HL-60 (cell line): Measurements from ENCODE around the gene KREMEN2.

ENCODE experiments used
- DNase-seq, 2 experiments: peaks; one replicate each; pipeline ENCODE4 v3.0.0-alpha.2; 2010 to 2020; ENCODE audit warnings: low read depth in 1 of 2, low spot score in 1 of 2
- H3K27ac ChIP-seq: fragments of 250-450 bp; sonication (Bioruptor Pico); replicated peaks from 2 replicates; pipeline ENCODE4 v1.5.1; 2020; ENCODE audit warnings: mild to moderate bottlenecking, moderate library complexity
- H3K27me3 ChIP-seq: fragments of 250-450 bp; sonication (Bioruptor Pico); 2 replicates; pipeline ENCODE4 v1.5.1; 2021; ENCODE audit warnings: mild to moderate bottlenecking, moderate library complexity; ENCODE audit not compliant: insufficient read depth, poor library complexity, severe bottlenecking
- H3K4me3 ChIP-seq: replicated peaks from 2 replicates; pipeline ENCODE4 v1.5.1; 2011; ENCODE audit warnings: mild to moderate bottlenecking, control low read depth, low read length; ENCODE audit not compliant: insufficient read depth
- CTCF ChIP-seq: IDR thresholded peaks from one replicate; pipeline ENCODE4 v1.5.1; 2011; ENCODE audit warnings: low read length, control low read depth, inconsistent platforms; ENCODE audit not compliant: insufficient read depth
- GABPA ChIP-seq: IDR thresholded peaks from 2 replicates; pipeline ENCODE4 v1.6.1; 2012; ENCODE audit warnings: low read depth
- POLR2AphosphoS5 ChIP-seq: IDR thresholded peaks from 2 replicates; pipeline ENCODE4 v1.6.1; 2012; ENCODE audit warnings: low read depth
- SPI1 ChIP-seq: IDR thresholded peaks from 2 replicates; pipeline ENCODE4 v1.6.1; 2012; ENCODE audit warnings: low read depth, mild to moderate bottlenecking, borderline replicate concordance
- long read RNA-seq: library from polyadenylated mRNA; unstranded; transcript quantifications from one replicate; pipeline ENCODE4 v2.0.0, GENCODE V29; 2020
- TF ChIP-seq, protein P1 (sequence below): IDR thresholded peaks from 2 replicates; pipeline ENCODE4 v1.6.1; 2012; ENCODE audit warnings: low read depth; ENCODE audit not compliant: insufficient replicate concordance

The KREMEN2 gene, protein sequence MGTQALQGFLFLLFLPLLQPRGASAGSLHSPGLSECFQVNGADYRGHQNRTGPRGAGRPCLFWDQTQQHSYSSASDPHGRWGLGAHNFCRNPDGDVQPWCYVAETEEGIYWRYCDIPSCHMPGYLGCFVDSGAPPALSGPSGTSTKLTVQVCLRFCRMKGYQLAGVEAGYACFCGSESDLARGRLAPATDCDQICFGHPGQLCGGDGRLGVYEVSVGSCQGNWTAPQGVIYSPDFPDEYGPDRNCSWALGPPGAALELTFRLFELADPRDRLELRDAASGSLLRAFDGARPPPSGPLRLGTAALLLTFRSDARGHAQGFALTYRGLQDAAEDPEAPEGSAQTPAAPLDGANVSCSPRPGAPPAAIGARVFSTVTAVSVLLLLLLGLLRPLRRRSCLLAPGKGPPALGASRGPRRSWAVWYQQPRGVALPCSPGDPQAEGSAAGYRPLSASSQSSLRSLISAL
- long read RNA-seq, transcript KREMEN2-201 (9 exons, 2,326 nt) = major isoform, 39 of 67 reads
- long read RNA-seq, transcript KREMEN2-205 (8 exons, 1,922 nt) = minor isoform, 8 of 67 reads
- long read RNA-seq, partial matches to known transcripts = 3 of 67 reads
- long read RNA-seq, other reads (novel, unspliced or antisense) = 14 of 67 reads

GRCh38 chr16:2963723-2964474, at the start of gene KREMEN2:
Gene KREMEN2 (plus strand): TSS chr16:2964275. CDS start chr16:2964521, 246 bp downstream.
- Histone ChIP-seq H3K4me3 (peak within 1 kb of the TSS; percentile 44), H3K27ac (peak within 1 kb of the TSS; percentile 31), H3K27me3 (peaks cover 25% of the 10 kb centered on the region)
- peak in 1 of 2 experiments; percentile 26 for DNase-seq
- TF ChIP-seq CTCF (no peak), SPI1 (no peak), GABPA (no peak), POLR2AphosphoS5 (no peak)
- TF ChIP-seq, protein P1, sequence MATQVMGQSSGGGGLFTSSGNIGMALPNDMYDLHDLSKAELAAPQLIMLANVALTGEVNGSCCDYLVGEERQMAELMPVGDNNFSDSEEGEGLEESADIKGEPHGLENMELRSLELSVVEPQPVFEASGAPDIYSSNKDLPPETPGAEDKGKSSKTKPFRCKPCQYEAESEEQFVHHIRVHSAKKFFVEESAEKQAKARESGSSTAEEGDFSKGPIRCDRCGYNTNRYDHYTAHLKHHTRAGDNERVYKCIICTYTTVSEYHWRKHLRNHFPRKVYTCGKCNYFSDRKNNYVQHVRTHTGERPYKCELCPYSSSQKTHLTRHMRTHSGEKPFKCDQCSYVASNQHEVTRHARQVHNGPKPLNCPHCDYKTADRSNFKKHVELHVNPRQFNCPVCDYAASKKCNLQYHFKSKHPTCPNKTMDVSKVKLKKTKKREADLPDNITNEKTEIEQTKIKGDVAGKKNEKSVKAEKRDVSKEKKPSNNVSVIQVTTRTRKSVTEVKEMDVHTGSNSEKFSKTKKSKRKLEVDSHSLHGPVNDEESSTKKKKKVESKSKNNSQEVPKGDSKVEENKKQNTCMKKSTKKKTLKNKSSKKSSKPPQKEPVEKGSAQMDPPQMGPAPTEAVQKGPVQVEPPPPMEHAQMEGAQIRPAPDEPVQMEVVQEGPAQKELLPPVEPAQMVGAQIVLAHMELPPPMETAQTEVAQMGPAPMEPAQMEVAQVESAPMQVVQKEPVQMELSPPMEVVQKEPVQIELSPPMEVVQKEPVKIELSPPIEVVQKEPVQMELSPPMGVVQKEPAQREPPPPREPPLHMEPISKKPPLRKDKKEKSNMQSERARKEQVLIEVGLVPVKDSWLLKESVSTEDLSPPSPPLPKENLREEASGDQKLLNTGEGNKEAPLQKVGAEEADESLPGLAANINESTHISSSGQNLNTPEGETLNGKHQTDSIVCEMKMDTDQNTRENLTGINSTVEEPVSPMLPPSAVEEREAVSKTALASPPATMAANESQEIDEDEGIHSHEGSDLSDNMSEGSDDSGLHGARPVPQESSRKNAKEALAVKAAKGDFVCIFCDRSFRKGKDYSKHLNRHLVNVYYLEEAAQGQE = no peak

DNA sequence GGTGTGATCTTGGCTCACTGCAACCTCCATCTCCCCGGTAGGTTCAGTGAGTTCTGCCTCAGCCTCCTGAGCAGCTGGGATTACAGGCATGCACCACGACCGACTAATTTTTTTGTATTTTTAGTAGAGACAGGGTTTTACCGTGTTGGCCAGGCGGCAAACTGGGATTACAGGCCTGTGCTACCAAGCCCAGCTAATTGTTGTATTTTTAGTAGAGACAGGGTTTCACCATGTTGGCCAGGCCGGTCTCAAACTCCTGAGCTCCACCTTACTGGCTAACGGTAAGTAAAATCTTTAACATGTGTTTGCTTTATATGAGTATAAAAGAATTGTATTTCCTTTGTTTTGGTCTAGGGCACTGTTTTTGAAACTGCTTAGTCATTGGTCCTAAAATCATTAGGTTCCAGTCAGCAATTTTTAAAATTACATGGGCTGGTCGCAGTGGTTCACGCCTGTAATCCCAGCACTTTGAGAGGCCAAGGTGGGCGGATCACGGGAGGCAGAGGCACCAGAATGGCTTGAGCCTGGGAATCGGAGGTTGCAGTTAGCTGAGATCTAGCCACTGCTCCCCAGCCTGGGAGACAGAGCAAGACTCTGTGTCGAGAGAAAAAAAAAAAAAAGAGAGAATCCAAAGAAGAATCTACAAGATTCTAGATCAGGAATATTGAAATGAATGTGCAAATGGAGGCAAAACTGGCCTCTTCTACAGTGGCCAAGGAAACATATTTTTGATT, 48.7 kb upstream of the KREMEN2 start:
- TF ChIP-seq, protein P1 = no peak
- TF ChIP-seq POLR2AphosphoS5 = no peak
- TF ChIP-seq SPI1 = no peak
- no peak for TF ChIP-seq GABPA
- H3K27ac ChIP-seq = no peak overlapping the region
- DNase-seq = no peak
- no peak overlapping the region for H3K4me3 ChIP-seq
- no peaks in the 10 kb centered on the region for H3K27me3 ChIP-seq

GRCh38 chr16:2919511-2920255, 44.4 kb upstream of the KREMEN2 start:
- DNase-seq = peak in 1 of 2 experiments; percentile 38
- no peaks in the 10 kb centered on the region for H3K27me3 ChIP-seq
- no peak for TF ChIP-seq GABPA
- TF ChIP-seq CTCF = peak; percentile 89
- no peak overlapping the region for H3K27ac ChIP-seq
- H3K4me3 ChIP-seq = no peak overlapping the region
